Prostate gland (tissue), 2 donors: Measurements from ENCODE around the gene HIVEP3. TPM values are rescaled to one million over a fixed set of nuclear protein-coding genes. Genes with fewer than 3 reads are reported as not detected.

Experiments used
- DNase-seq: peaks from one replicate; pipeline ENCODE4 v3.0.0-alpha.2; 2019; ENCODE audit warnings: low spot score
- H3K27ac ChIP-seq, 2 donors: fragments of 200-600 bp; sonication (generic); 2 replicates each; pipeline ENCODE4 v1.5.1; 2017 to 2019
- H3K27me3 ChIP-seq: fragments of 200-600 bp; sonication (generic); replicated peaks from 2 replicates; pipeline ENCODE4 v1.5.1; 2019; ENCODE audit not compliant: insufficient read depth
- H3K36me3 ChIP-seq, 2 donors: fragments of 200-600 bp; sonication (generic); 1 replicate in 1 of 2; 2 replicates in 1 of 2; pipeline versions ENCODE4 v1.5.1 to v1.8.1; 2017 to 2019
- H3K4me1 ChIP-seq: fragments of 200-600 bp; sonication (generic); replicated peaks from 2 replicates; pipeline ENCODE4 v1.5.1; 2019
- H3K4me3 ChIP-seq, 2 donors: fragments of 200-600 bp; sonication (generic); 2 replicates each; pipeline ENCODE4 v1.5.1; 2017 to 2019
- H3K9me3 ChIP-seq: fragments of 200-600 bp; sonication (generic); 2 replicates; pipeline ENCODE4 v1.5.1; 2017
- CTCF ChIP-seq, 4 experiments: fragments of 200-600 bp in 2 of 4; fragments of 450-650 bp in 2 of 4; sonication (generic) in 2 of 4; IDR thresholded peaks; 1 replicate in 3 of 4; 2 replicates in 1 of 4; pipeline ENCODE4 v1.5.1; 2016 to 2019; ENCODE audit warnings: antibody characterized with exemption in 4 of 4, mild to moderate bottlenecking in 2 of 4, moderate library complexity in 2 of 4
- POLR2A ChIP-seq: fragments of 450-650 bp; IDR thresholded peaks from one replicate; pipeline ENCODE4 v1.6.1; 2016; ENCODE audit warnings: antibody characterized with exemption, mild to moderate bottlenecking
- POLR2AphosphoS5 ChIP-seq: sonication (generic); formaldehyde crosslinking; IDR thresholded peaks from one replicate; pipeline ENCODE4 v1.6.1; 2017; ENCODE audit warnings: antibody characterized with exemption
- WGBS: methylation state at CpG from one replicate; pipeline ENCODE4 v1.1.5; 2018; 5-methylcytosine and 5-hydroxymethylcytosine counted together
- intact Hi-C: fragments of 100-400 bp; cut with DNase I; formaldehyde crosslinking; loops from one replicate; pipeline ENCODE4 v1.14.2; 2022
- total RNA-seq, 2 donors: library from RNA; depleted of rRNA; stranded (reverse); fragments of >200 nt; gene quantifications; one replicate each; pipeline ENCODE4 v1.1.0, GENCODE V29; 2016

Gene HIVEP3
- total RNA-seq, 2 donors from 2014 or later = 9.3 to 11.2 TPM

- H3K36me3 ChIP-seq = no peaks in the 10 kb centered on the region
- no peaks in the 10 kb centered on the region for H3K27me3 ChIP-seq
- intact Hi-C loops = no loop called here
- no peaks in the 10 kb centered on the region for H3K9me3 ChIP-seq
- TF ChIP-seq CTCF (IDR thresholded peaks at IDR 0.05) (no peak), POLR2AphosphoS5 (no peak), POLR2A (no peak)
- DNase-seq = no peak
- H3K4me3 ChIP-seq = no peak overlapping the region
- H3K27ac ChIP-seq = no peak overlapping the region
- H3K4me1 ChIP-seq = no peaks in the 10 kb centered on the region
- 78% methylated on average over 10 of the region's 10 CpGs for WGBS
Observed at GRCh38 chr1:41639332-41639936, 279.3 kb downstream of the HIVEP3 start.

- Histone ChIP-seq H3K4me3 (no peak overlapping the region), H3K27me3 (no peaks in the 10 kb centered on the region), H3K4me1 (no peaks in the 10 kb centered on the region), H3K9me3 (no peaks in the 10 kb centered on the region), H3K36me3 (no peaks in the 10 kb centered on the region), H3K27ac (no peak overlapping the region)
- no peak for TF ChIP-seq CTCF (IDR thresholded peaks at IDR 0.05)
- no peak for TF ChIP-seq POLR2AphosphoS5
- TF ChIP-seq POLR2A = no peak
- 78% methylated on average over 4 of the region's 4 CpGs for WGBS
- intact Hi-C loops = no loop called here
- DNase-seq = no peak
Observed at GRCh38 chr1:41638086-41639024, 280.4 kb downstream of the HIVEP3 start.

GRCh38 chr1:41637367-41637766 lies 281.4 kb downstream of the HIVEP3 start:
- WGBS = 85% methylated on average over 7 of the region's 7 CpGs
- intact Hi-C loops = no loop called here
- H3K27me3 ChIP-seq = no peaks in the 10 kb centered on the region

GRCh38 chr1:41633764-41634163 lies 285.0 kb downstream of the HIVEP3 start:
- Histone ChIP-seq H3K4me1 (no peaks in the 10 kb centered on the region), H3K27ac (no peak overlapping the region), H3K9me3 (no peaks in the 10 kb centered on the region), H3K4me3 (no peak overlapping the region), H3K27me3 (no peaks in the 10 kb centered on the region), H3K36me3 (no peaks in the 10 kb centered on the region)
- TF ChIP-seq POLR2AphosphoS5 (no peak), POLR2A (no peak), CTCF (IDR thresholded peaks at IDR 0.05) (no peak)
- no peak for DNase-seq
- 40% methylated on average over 5 of the region's 5 CpGs for WGBS
- intact Hi-C loops = no loop called here

More at GRCh38 chr1:41637367-41637766, 281.4 kb downstream of the HIVEP3 start:
- H3K4me1 ChIP-seq = no peaks in the 10 kb centered on the region
- no peaks in the 10 kb centered on the region for H3K36me3 ChIP-seq
- TF ChIP-seq POLR2AphosphoS5 (no peak), POLR2A (no peak), CTCF (IDR thresholded peaks at IDR 0.05) (no peak)
- H3K4me3 ChIP-seq = no peak overlapping the region
- H3K27ac ChIP-seq = no peak overlapping the region
- DNase-seq = no peak
- H3K9me3 ChIP-seq = no peaks in the 10 kb centered on the region
